CD4-positive, alpha-beta T cell (primary cell): ENCODE results near the gene TMEM170B. TPM values are rescaled to one million over a fixed set of nuclear protein-coding genes. Genes with fewer than 3 reads are reported as not detected.
"Not testable (repeated sequence)": the region's sequence is repeated elsewhere in the genome, so short reads cannot be mapped to it uniquely, and the experiment has no call there.

ENCODE experiments used
- ATAC-seq: fragments of 200-7000 bp; cut with Tn5 transposase; one replicate; pipeline ENCODE4 v1.10.0; 2022; ENCODE audit warnings: mild to moderate bottlenecking; ENCODE audit not compliant: poor library complexity
- CTCF ChIA-PET: fragments of 350-600 bp; sonication (Branson Sonifier 250); formaldehyde crosslinking; loops from one replicate; lab custom pipeline; 2021; ENCODE audit warnings: antibody characterized with exemption, inconsistent platforms; lab: Charles Lee
- POLR2A ChIA-PET: fragments of 350-600 bp; sonication (Branson Sonifier 250); formaldehyde crosslinking; loops from one replicate; lab custom pipeline; 2021; ENCODE audit warnings: antibody characterized with exemption, inconsistent platforms; lab: Charles Lee
- DNase-seq, 14 experiments: peaks; one replicate each; pipeline ENCODE4 v3.0.0-alpha.2; 2013 to 2020; ENCODE audit warnings: mixed read lengths in 2 of 14
- H3K27ac ChIP-seq, 2 donors: one replicate each; pipeline versions ENCODE4 v1.5.1 to v1.7.0; 2013; ENCODE audit warnings: low read length in 2 of 2, low read depth in 1 of 2, mild to moderate bottlenecking in 1 of 2
- H3K27me3 ChIP-seq, 2 experiments: 1 replicate in 1 of 2; 2 replicates in 1 of 2; pipeline versions ENCODE4 v1.6.1 to v1.7.0; 2013; ENCODE audit warnings: low read length in 2 of 2, control low read depth in 1 of 2, mild to moderate bottlenecking in 1 of 2, moderate library complexity in 1 of 2; ENCODE audit not compliant: insufficient read depth in 2 of 2, control insufficient read depth in 1 of 2
- H3K36me3 ChIP-seq: one replicate; pipeline ENCODE4 v1.6.1; 2013; ENCODE audit warnings: low read length, control low read depth; ENCODE audit not compliant: insufficient read depth
- H3K4me1 ChIP-seq: one replicate; pipeline ENCODE4 v1.6.1; 2013; ENCODE audit warnings: low read length, control low read depth; ENCODE audit not compliant: insufficient read depth
- H3K4me3 ChIP-seq: one replicate; pipeline ENCODE4 v1.5.1; 2013; ENCODE audit warnings: mild to moderate bottlenecking, low read length, moderate library complexity
- H3K9me3 ChIP-seq, 2 experiments: 1 replicate in 1 of 2; 2 replicates in 1 of 2; pipeline versions ENCODE4 v1.6.1 to v1.7.0; 2013; ENCODE audit warnings: low read length in 2 of 2, mild to moderate bottlenecking in 2 of 2, control low read depth in 1 of 2, moderate library complexity in 1 of 2; ENCODE audit not compliant: control insufficient read depth in 1 of 2, insufficient read depth in 1 of 2
- H3K27ac Mint-ChIP-seq: one replicate; pipeline ENCODE4 v1.8.0; 2020; ENCODE audit warnings: mixed read lengths
- H3K27me3 Mint-ChIP-seq: one replicate; pipeline ENCODE4 v1.8.0; 2021; ENCODE audit warnings: mixed read lengths
- H3K36me3 Mint-ChIP-seq: one replicate; pipeline ENCODE4 v1.8.0; 2021; ENCODE audit warnings: low read depth, mixed read lengths
- H3K4me1 Mint-ChIP-seq: one replicate; pipeline ENCODE4 v1.8.0; 2021; ENCODE audit warnings: low read depth, mixed read lengths
- H3K4me3 Mint-ChIP-seq: one replicate; pipeline ENCODE4 v1.8.0; 2020; ENCODE audit warnings: mild to moderate bottlenecking, mixed read lengths
- H3K9me3 Mint-ChIP-seq: one replicate; pipeline ENCODE4 v1.8.0; 2020; ENCODE audit warnings: mixed read lengths
- intact Hi-C, 2 experiments: fragments of 100-400 bp; cut with DNase I in 1 of 2; cut with micrococcal nuclease in 1 of 2; formaldehyde crosslinking; loops; one replicate each; pipeline versions ENCODE4 v1.15.1 to v1.9.0; 2023 to 2025; cut with DNase I, micrococcal nuclease
- total RNA-seq, 174 experiments: library from RNA in 2 of 174; stranded (reverse) in 2 of 174; gene quantifications; one replicate each; pipeline ENCODE4 v1.2.3 and lab custom pipeline; 2021 to 2026
- TF ChIP-seq, protein P1 (sequence below): fragments of 200-600 bp; IDR thresholded peaks from one replicate; pipeline ENCODE4 v1.8.0; 2022; ENCODE audit warnings: antibody characterized with exemption, mild to moderate bottlenecking

TMEM170B gene
- total RNA-seq, 2 experiments from 2014 or later = 1.9 to 2.1 TPM

DNA sequence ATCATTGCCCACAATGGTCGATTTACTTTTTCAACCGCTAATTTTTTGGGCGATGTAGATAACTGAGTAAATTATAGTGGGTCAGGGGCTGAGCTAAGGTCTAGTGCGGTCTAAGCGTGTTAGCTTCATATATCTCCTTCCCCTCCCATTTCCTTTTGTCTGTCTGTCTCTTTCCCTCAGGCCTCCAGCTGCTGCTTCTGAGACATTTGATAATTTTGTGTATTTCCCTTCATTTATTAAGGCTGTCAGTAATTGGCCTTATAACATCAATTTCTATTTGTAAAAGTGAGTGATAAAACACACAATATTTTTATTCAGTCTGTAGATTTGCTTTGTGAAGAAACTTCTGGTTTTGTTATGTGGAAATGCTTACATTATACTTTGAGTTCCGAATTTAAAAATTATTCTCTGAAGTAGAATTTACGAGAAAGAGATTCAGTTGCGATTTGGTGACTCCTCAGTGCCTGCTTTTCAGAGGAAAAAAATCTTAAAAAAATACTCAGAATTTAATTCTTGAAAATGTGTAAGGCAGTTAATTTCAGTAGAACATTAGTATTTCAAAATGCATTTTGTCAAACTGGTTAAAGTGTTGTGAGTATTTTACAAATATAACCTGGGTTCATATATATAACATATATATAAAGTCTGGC, 1.4 kb downstream of the TMEM170B start:
- no peaks in the 10 kb centered on the region for H3K9me3 Mint-ChIP-seq
- Histone ChIP-seq H3K9me3 (no peaks in the 10 kb centered on the region), H3K27ac (no peak overlapping the region), H3K4me3 (peak overlapping the region; percentile 73), H3K36me3 (no peaks in the 10 kb centered on the region), H3K4me1 (peaks cover 14% of the 10 kb centered on the region), H3K27me3 (no peaks in the 10 kb centered on the region)
- H3K27ac Mint-ChIP-seq = peak overlapping the region; percentile 66
- ChIA-PET CTCF (interaction anchor here (0.6 kb wide), 1 partner anchor 381 kb away, joined by 3 read pairs; no protein-coding TSS in a partner anchor), POLR2A (interaction anchor here (0.5 to 0.8 kb wide), 3 partner anchors 157 to 845 kb away, joined by 3 read pairs; partner anchors contain the start of genes C6orf52 and SMIM13)
- TF ChIP-seq, protein P1, sequence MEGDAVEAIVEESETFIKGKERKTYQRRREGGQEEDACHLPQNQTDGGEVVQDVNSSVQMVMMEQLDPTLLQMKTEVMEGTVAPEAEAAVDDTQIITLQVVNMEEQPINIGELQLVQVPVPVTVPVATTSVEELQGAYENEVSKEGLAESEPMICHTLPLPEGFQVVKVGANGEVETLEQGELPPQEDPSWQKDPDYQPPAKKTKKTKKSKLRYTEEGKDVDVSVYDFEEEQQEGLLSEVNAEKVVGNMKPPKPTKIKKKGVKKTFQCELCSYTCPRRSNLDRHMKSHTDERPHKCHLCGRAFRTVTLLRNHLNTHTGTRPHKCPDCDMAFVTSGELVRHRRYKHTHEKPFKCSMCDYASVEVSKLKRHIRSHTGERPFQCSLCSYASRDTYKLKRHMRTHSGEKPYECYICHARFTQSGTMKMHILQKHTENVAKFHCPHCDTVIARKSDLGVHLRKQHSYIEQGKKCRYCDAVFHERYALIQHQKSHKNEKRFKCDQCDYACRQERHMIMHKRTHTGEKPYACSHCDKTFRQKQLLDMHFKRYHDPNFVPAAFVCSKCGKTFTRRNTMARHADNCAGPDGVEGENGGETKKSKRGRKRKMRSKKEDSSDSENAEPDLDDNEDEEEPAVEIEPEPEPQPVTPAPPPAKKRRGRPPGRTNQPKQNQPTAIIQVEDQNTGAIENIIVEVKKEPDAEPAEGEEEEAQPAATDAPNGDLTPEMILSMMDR = no peak
- DNase-seq (no peak), ATAC-seq (no peak)
- peaks cover 6% of the 10 kb centered on the region for H3K27me3 Mint-ChIP-seq
- H3K4me3 Mint-ChIP-seq = peak overlapping the region; percentile 87
- H3K4me1 Mint-ChIP-seq = peaks cover 28% of the 10 kb centered on the region
- intact Hi-C loops = loop anchor here (2.0 to 10.0 kb wide), 6 partner anchors 38 to 844 kb away; partner anchors contain the start of genes C6orf52 (in 2 of the 2), PAK1IP1 (in 2 of the 2), MAK (in 1 of the 2) and NEDD9 (in 1 of the 2)
- no peaks in the 10 kb centered on the region for H3K36me3 Mint-ChIP-seq

DNA sequence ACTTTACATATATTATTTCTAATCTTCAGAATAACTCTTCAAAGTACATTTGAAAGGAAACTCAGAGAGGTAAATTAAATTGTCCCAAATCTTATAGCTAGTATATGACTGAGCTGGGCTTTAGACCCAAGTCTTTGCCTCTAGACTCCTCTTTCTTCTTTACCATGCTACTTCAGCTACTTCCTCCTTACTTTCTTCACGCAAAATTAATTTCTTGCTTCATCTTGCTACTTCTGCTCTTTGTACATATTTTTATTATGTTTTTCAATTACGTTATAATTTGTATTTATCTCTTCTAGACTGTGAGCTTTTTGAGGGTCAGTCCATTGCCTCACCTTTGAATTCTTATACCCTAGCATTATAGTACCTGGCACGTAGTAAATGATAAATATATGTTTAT, 5.3 kb downstream of the TMEM170B start:
- ATAC-seq (no peak), DNase-seq (no peak)
- Mint-ChIP-seq H3K4me3 (no peak overlapping the region), H3K27me3 (no peaks in the 10 kb centered on the region), H3K36me3 (no peaks in the 10 kb centered on the region), H3K9me3 (no peaks in the 10 kb centered on the region), H3K4me1 (peaks cover 21% of the 10 kb centered on the region), H3K27ac (no peak overlapping the region)
- Histone ChIP-seq H3K36me3 (no peaks in the 10 kb centered on the region), H3K9me3 (no peaks in the 10 kb centered on the region), H3K4me3 (no peak overlapping the region), H3K27me3 (no peaks in the 10 kb centered on the region), H3K4me1 (peaks cover 7% of the 10 kb centered on the region), H3K27ac (no peak overlapping the region)
- CTCF ChIA-PET = no interaction called here
- intact Hi-C loops = loop anchor here in 1 of 2 experiments (10.0 kb wide), 1 partner anchor 1782 kb away; the partner anchor contains the start of gene TBC1D7
- POLR2A ChIA-PET = no interaction called here
- TF ChIP-seq, protein P1 = no peak

DNA sequence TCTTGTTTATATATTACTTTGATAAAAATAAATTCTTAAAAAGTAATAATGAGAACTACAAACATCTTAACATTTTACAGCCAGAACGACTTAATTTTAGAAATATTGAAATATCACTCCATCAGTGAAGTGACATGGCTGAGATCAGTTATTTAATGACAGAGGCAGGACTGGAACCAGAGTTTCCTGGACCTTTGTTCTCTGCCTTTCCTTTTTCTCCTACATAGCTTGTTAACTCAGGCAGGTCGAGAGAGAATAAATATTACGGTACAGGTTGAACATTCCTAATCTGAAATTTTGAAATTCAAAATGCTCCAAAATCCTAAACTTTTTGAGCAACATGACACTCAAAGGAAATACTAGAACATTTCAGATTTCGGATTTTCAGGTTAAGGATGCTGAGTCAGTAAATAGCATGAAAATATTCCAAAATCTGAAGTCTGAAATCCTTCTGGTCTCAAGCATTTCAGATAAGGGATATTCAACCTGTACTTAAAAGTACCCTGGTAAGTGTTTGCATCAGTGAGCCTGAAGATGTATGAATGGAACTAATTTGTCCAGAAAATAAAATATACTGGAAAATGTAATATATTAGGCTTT, 6.5 kb downstream of the TMEM170B start:
- no peaks in the 10 kb centered on the region for H3K36me3 Mint-ChIP-seq
- intact Hi-C loops = loop anchor here in 1 of 2 experiments (10.0 kb wide), 1 partner anchor 1781 kb away; the partner anchor contains the start of gene TBC1D7
- no peak overlapping the region for H3K4me3 ChIP-seq
- no peaks in the 10 kb centered on the region for H3K27me3 Mint-ChIP-seq
- no peaks in the 10 kb centered on the region for H3K9me3 Mint-ChIP-seq
- no peak overlapping the region for H3K27ac Mint-ChIP-seq
- no peaks in the 10 kb centered on the region for H3K4me1 ChIP-seq
- TF ChIP-seq, protein P1 = no peak
- no peak overlapping the region for H3K27ac ChIP-seq
- peaks cover 16% of the 10 kb centered on the region for H3K4me1 Mint-ChIP-seq
- no peak overlapping the region for H3K4me3 Mint-ChIP-seq
- H3K9me3 ChIP-seq = no peaks in the 10 kb centered on the region
- ATAC-seq = no peak
- DNase-seq = no peak
- no peaks in the 10 kb centered on the region for H3K36me3 ChIP-seq
- POLR2A ChIA-PET = no interaction called here
- H3K27me3 ChIP-seq = no peaks in the 10 kb centered on the region
- CTCF ChIA-PET = no interaction called here

DNA sequence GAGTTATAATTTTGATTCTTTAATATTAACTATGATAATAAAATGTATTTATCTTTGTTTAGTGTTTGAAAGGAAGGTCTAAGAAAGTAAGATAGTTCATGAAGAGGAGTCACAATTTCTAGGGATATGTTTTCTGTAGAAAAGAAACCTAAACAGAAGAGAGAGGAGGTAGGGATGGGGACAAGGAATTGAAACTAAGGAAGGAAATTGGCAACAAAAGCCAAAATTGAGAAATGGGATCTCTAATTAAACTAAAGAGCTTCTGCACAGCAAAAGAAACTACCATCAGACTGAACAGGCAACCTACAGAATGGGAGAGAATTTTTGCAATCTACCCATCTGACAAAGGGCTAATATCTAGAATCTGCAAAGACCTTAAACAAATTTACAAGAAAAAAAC, 10.3 kb downstream of the TMEM170B start:
- POLR2A ChIA-PET, H3K27me3 Mint-ChIP-seq, H3K9me3 ChIP-seq, DNase-seq, H3K36me3 Mint-ChIP-seq, H3K4me3 Mint-ChIP-seq, H3K9me3 Mint-ChIP-seq, ATAC-seq, H3K27ac ChIP-seq, H3K4me3 ChIP-seq, H3K36me3 ChIP-seq, H3K27ac Mint-ChIP-seq, H3K4me1 ChIP-seq, H3K4me1 Mint-ChIP-seq, CTCF ChIA-PET, H3K27me3 ChIP-seq: not testable (repeated sequence)
- intact Hi-C loops = loop anchor here in 1 of 2 experiments (10.0 kb wide), 1 partner anchor 1777 kb away; the partner anchor contains the start of gene TBC1D7

DNA sequence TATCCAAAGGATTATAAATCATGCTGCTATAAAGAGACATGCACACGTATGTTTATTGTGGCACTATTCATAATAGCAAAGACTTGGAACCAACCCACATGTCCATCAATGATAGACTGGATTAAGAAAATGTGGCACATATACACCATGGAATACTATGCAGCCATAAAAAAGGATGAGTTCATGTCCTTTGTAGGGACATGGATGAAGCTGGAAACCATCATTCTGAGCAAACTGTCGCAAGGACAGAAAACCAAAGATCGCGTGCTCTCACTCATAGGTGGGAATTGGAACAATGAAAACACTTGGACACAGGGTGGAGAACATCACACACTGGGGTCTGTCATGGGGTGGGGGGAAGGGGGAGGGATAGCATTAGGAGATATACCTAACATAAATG, 11.0 kb downstream of the TMEM170B start:
- H3K27me3 ChIP-seq, H3K4me3 ChIP-seq, H3K4me3 Mint-ChIP-seq, H3K4me1 ChIP-seq, H3K27ac ChIP-seq, H3K27me3 Mint-ChIP-seq, H3K27ac Mint-ChIP-seq, H3K9me3 Mint-ChIP-seq, CTCF ChIA-PET, DNase-seq, H3K4me1 Mint-ChIP-seq, H3K36me3 Mint-ChIP-seq, H3K9me3 ChIP-seq, H3K36me3 ChIP-seq, POLR2A ChIA-PET, ATAC-seq: not testable (repeated sequence)
- intact Hi-C loops = loop anchor here in 1 of 2 experiments (10.0 kb wide), 1 partner anchor 1776 kb away; the partner anchor contains the start of gene TBC1D7
